Lower leg skin (tissue), 4 donors: ENCODE data around the gene UNKL. TPM values are rescaled to one million over a fixed set of nuclear protein-coding genes. Genes with fewer than 3 reads are reported as not detected.

Experiments used
- DNase-seq, 2 donors: peaks; one replicate each; pipeline ENCODE4 v3.0.0-alpha.2; 2019; ENCODE audit warnings: low spot score in 2 of 2
- H3K4me3 ChIP-seq: fragments of 200-600 bp; sonication (generic); 2 replicates; pipeline ENCODE4 v1.5.1; 2017; ENCODE audit warnings: mild to moderate bottlenecking, low read depth; ENCODE audit not compliant: poor library complexity, severe bottlenecking
- POLR2A ChIP-seq, 2 donors: fragments of 450-650 bp; IDR thresholded peaks; one replicate each; pipeline ENCODE4 v1.6.1; 2016 to 2017; ENCODE audit warnings: antibody characterized with exemption in 2 of 2, mild to moderate bottlenecking in 1 of 2, moderate library complexity in 1 of 2
- WGBS, 2 donors: methylation state at CpG; one replicate each; pipeline ENCODE4 v1.1.5; 2018; 5-methylcytosine and 5-hydroxymethylcytosine counted together
- intact Hi-C: fragments of 100-400 bp; cut with DNase I; formaldehyde crosslinking; loops from one replicate; pipeline ENCODE4 v1.15.0; 2023; ENCODE audit warnings: low total_unique reads
- total RNA-seq, 4 donors: library from RNA; depleted of rRNA; stranded (reverse); fragments of >200 nt; gene quantifications; one replicate each; pipeline ENCODE4 v1.1.0, GENCODE V29; 2016
- TF ChIP-seq, protein P1 (sequence below), 3 donors: fragments of 450-650 bp; IDR thresholded peaks; one replicate each; pipeline ENCODE4 v1.5.1; 2016; ENCODE audit warnings: antibody characterized with exemption in 3 of 3, mild to moderate bottlenecking in 3 of 3, moderate library complexity in 2 of 3

Gene UNKL
- total RNA-seq, 4 donors from 2014 or later: 25.7 to 63.4 (median 36.6) TPM

DNA sequence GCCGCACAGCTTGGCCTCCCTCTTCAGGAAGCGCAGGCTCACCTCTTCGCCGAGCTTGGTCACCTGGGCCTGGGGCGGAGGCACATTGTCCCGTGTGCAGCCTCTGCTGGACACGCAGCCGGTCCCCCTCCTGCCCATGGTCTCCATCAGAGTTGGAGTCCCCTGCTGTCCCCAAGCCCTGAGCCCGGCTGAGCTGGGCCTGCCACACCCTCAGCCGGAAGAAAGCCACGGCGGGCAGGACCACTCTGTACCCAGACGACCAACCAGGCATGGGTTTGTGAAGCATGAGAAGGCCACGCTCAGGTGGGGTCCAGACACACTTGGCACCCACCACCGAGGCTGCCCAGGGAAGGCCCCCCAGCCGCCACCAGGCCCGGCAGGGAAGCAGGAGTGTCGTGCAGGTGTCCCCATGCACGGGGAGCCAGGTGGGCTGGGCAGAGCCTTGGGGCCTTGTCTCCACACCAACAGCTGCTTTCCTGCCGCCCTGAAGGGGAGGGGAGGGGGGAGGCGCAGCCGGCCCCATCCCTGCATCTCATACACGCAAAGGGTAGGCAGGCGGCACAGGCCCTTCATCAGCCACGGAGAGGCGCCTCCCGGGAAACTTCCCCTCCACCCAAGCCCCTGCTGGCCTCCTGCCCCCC, 24.7 kb upstream of the UNKL start:
- intact Hi-C loops: no loop called here
- TF ChIP-seq, protein P1, sequence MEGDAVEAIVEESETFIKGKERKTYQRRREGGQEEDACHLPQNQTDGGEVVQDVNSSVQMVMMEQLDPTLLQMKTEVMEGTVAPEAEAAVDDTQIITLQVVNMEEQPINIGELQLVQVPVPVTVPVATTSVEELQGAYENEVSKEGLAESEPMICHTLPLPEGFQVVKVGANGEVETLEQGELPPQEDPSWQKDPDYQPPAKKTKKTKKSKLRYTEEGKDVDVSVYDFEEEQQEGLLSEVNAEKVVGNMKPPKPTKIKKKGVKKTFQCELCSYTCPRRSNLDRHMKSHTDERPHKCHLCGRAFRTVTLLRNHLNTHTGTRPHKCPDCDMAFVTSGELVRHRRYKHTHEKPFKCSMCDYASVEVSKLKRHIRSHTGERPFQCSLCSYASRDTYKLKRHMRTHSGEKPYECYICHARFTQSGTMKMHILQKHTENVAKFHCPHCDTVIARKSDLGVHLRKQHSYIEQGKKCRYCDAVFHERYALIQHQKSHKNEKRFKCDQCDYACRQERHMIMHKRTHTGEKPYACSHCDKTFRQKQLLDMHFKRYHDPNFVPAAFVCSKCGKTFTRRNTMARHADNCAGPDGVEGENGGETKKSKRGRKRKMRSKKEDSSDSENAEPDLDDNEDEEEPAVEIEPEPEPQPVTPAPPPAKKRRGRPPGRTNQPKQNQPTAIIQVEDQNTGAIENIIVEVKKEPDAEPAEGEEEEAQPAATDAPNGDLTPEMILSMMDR (IDR thresholded peaks at IDR 0.05): no peak
- H3K4me3 ChIP-seq: no peak overlapping the region
- no peak for DNase-seq
- 83 to 85% methylated on average over 22 to 25 of the region's 27 CpGs for WGBS, 2 donors

DNA sequence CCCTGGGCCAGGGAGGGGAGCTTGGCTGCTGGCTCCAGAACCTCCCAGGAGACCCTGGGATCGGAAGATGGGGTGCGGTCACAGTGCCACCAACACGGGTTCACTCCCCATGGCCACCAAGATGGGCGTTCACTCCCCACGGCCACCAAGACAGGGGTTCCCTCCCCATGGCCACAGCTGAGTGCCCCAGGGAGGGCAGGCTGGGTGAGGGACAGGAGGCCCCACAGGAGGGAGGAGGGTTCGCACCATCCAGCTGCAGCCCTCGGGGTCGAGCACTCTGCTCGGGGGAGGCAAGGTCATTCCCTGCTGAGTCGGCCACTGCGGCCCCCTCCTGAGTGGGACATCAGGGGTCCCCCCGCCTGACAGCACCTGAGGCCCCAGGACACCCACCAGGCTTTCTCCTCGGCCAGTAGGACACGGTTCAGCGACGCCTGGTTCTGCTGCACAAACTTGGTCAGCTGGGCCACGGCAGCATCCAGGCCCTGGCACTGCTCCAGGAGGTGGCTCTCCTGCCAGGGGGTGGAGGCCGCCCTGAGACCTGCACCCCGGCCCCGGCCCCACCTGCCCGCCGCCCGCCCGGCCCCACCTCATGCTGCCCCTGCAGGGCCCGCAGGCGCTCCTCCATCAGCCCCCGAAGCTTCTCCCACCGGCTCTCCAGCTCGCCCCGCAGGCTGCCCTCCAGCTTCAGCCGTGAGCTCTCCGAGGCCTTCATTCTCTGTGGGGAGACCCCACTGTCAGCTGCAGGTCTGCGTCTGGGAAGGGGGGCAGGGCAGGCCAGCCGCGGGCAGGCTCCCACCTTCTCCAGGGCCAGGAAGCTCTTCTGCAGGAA, 23.9 kb upstream of the UNKL start:
- WGBS, 2 donors: 87 to 89% methylated on average over 28 to 35 of the region's 35 CpGs
- TF ChIP-seq, protein P1 (IDR thresholded peaks at IDR 0.05): no peak
- TF ChIP-seq POLR2A (IDR thresholded peaks at IDR 0.05): no peak
- intact Hi-C loops: no loop called here
- no peak for DNase-seq
- H3K4me3 ChIP-seq: no peak overlapping the region

DNA sequence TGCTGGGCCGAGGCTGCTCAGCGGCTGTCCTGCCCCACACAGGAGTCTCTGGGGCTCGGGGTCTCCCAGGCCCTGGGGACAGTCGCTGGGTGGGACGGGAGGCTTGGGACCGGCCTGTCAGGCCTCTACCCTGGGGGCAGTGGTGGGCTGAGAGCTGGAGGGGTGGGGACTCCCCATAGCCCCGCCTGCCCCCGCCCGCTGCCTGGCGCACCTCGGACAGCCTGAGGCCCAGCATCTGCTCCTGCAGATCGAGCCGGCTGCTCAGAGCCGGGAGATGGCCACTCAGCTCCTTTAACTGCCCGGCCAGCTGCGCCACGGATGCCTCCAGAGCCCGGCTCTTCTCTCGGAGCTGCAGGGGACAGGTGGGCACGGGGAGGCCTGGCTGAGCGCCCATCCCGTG, 23.1 kb upstream of the UNKL start:
- 87% methylated on average over 7 of the region's 22 CpGs; no CpG with 5 or more reads in 1 of the 2 donors for WGBS, 2 donors
- TF ChIP-seq POLR2A (IDR thresholded peaks at IDR 0.05): no peak
- H3K4me3 ChIP-seq: no peak overlapping the region
- no peak for DNase-seq
- intact Hi-C loops: no loop called here

DNA sequence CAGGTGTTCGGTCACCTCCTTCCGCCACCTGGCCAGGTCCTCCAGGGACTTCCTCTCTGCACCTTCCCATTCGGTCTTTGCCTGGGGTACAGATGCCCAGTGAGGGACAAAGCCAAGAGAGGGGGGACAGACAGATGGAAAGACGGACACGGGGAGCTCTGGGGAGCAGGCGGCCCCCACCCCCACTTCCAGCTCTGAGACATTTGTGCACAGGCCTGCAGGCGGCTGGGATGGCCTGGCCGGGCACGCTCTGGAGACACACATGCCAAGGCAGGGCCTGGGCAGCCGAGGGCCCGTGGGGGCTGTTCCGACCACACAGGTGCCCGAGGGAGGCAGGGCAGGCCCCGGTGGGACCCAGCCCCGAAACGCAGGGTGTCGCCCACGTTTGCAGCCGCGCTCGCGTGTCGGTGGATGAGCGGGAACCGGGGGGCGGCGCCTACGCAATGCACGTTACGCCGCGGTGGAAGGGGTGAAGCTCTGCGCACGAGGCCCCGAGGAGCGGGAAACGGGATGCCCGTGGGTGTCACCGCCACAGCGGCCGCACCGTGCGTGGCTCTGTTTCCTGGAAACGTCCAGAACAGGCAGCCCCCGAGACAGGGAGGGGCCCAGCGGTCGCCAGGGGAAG, 22.3 kb upstream of the UNKL start:
- WGBS, 2 donors: 89% methylated on average over 39 to 47 of the region's 47 CpGs
- no peak for TF ChIP-seq POLR2A (IDR thresholded peaks at IDR 0.05)
- TF ChIP-seq, protein P1 (IDR thresholded peaks at IDR 0.05): no peak
- intact Hi-C loops: no loop called here
- H3K4me3 ChIP-seq: no peak overlapping the region
- no peak for DNase-seq

DNA sequence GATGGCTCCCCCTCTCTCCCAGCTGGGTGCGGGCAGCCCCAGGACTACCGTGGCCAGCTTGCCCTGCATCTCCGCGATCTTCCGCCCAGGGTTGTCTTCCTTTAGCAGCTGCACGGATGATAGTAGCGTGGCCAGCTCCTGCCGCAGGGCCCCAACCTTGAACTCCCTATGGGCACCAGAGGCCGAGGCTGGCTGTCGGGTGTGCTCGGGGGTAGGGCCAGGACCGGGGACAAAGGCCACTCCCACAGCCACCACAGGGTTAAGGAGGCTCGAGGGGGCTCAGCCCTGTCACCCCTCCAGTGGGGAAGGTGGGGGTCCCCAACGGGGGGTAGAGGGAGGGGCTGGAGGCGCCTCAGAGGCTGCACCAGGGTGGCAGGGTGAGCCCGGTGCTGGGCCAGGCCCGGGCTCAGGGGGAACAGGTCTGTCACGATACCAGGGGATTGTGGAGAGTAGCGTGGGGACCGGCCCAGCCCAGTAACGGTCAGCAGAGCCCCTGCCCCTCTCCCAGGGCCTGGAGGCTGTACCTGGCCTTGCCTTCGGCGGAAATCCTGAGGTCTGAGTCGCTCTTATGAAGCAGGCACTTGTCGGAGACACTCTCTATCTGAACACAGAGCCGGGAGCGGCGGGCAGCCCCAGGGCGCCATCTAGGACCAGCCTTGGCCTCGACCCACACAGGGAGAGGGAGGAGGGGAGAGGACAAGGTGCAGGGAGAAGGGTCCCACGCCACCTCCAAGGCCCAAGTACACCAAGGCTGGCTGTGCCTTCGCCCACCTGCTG, 21.6 kb upstream of the UNKL start:
- DNase-seq: no peak
- TF ChIP-seq, protein P1 (IDR thresholded peaks at IDR 0.05): no peak
- no peak for TF ChIP-seq POLR2A (IDR thresholded peaks at IDR 0.05)
- intact Hi-C loops: no loop called here
- WGBS, 2 donors: 90% methylated on average over 29 to 32 of the region's 32 CpGs
- H3K4me3 ChIP-seq: no peak overlapping the region
